Glomerular endothelial cell (primary cell): ENCODE data around the gene GNB1. TPM values are rescaled to one million over a fixed set of nuclear protein-coding genes. Genes with fewer than 3 reads are reported as not detected.
"Not testable (repeated sequence)": the region's sequence is repeated elsewhere in the genome, so short reads cannot be mapped to it uniquely, and the experiment has no call there.

Experiments
- DNase-seq: peaks from one replicate; pipeline ENCODE4 v3.0.0-alpha.2; 2011; ENCODE audit warnings: low read depth, low spot score; ENCODE audit errors: extremely low read depth
- total RNA-seq: library from RNA; depleted of rRNA; stranded (reverse); fragments of >200 nt; gene quantifications from 2 replicates; pipeline ENCODE4 v1.2.3, GENCODE V29; 2015

GNB1 gene
- 211 and 291 TPM in 2 replicates for total RNA-seq

- no peak for DNase-seq
Observed at GRCh38 chr1:1890506-1891348, at the start of gene GNB1. Gene GNB1 (minus strand): TSS chr1:1891087. CDS start chr1:1825453, 65,634 bp downstream.

GRCh38 chr1:1940123-1940425 lies 49.2 kb upstream of the GNB1 start:
- DNase-seq, result no peak

GRCh38 chr1:1939296-1940122 lies 48.6 kb upstream of the GNB1 start:
- no peak for DNase-seq

- DNase-seq, result no peak
Observed at GRCh38 chr1:1938613-1939295, 47.9 kb upstream of the GNB1 start.

GRCh38 chr1:1938276-1938573 lies 47.3 kb upstream of the GNB1 start:
- DNase-seq, result no peak

GRCh38 chr1:1937549-1938275 lies 46.8 kb upstream of the GNB1 start:
- DNase-seq, result no peak

- no peak for DNase-seq
Observed at GRCh38 chr1:1937061-1937460, 46.2 kb upstream of the GNB1 start.

- DNase-seq, result not testable (repeated sequence)
Observed at GRCh38 chr1:1934848-1935247, 44.0 kb upstream of the GNB1 start.

GRCh38 chr1:1929639-1930545 lies 39.0 kb upstream of the GNB1 start:
- no peak for DNase-seq

GRCh38 chr1:1929102-1929638 lies 38.3 kb upstream of the GNB1 start:
- DNase-seq, result no peak

- no peak for DNase-seq
Observed at GRCh38 chr1:1928231-1929101, 37.6 kb upstream of the GNB1 start.

GRCh38 chr1:1927751-1928150 lies 36.9 kb upstream of the GNB1 start:
- no peak for DNase-seq

GRCh38 chr1:1926886-1927660 lies 36.2 kb upstream of the GNB1 start:
- DNase-seq, result no peak

GRCh38 chr1:1926346-1926811 lies 35.5 kb upstream of the GNB1 start:
- no peak for DNase-seq

- DNase-seq, result no peak
Observed at GRCh38 chr1:1925437-1926345, 34.8 kb upstream of the GNB1 start.

- no peak for DNase-seq
Observed at GRCh38 chr1:1924849-1925248, 34.0 kb upstream of the GNB1 start.

GRCh38 chr1:1924386-1924785 lies 33.5 kb upstream of the GNB1 start:
- DNase-seq, result no peak
